Activated CD4-positive, alpha-beta T cell treated with anti-CD3 and anti-CD28 coated beads for 48 hours (primary cell): ENCODE measurements around the gene PRKAR2B.
"Not testable (repeated sequence)": the region's sequence is repeated elsewhere in the genome, so short reads cannot be mapped to it uniquely, and the experiment has no call there.

Experiments
- DNase-seq: peaks from one replicate; pipeline ENCODE4 v3.0.0-alpha.2; 2020

The PRKAR2B gene

DNA sequence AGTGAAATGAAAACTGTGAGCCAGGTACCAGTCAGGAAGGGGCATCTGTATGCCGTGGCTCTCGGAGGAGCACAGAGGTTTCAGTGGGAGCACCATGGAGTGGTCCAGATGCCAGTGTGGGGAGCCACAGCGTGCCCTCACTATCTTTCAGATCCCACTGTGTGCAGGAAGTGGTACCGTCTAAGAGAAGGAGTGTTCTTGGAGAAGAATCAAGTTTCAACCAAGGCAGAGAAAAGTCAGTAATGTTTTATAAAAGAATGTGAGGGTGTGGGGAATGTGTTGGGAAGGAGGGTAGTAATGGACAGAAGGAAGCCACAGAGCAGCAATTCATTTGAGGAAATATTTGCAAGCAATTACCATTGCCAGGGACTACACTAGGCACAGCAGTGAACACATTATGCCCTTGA lies 35.6 kb downstream of the PRKAR2B start:
- DNase-seq: no peak

DNA sequence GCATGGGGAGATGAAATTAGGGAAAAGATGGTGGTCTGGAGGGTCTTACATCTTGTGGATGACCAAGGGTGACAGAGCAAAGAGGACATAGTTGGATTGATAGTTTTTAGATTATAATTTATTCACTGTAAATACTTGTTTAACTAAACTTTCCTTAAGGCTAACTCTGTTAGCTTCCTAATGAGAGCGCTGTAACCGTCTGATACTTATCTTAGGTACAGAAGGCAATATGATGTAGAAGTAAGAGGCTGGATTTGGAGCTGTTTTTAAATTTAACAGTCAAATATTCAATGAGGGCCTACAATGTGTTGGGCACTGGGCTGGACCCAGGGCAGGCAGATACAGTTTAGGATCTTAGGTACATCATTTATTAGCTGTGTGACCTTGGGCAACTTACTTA lies 36.0 kb downstream of the PRKAR2B start:
- no peak for DNase-seq

DNA sequence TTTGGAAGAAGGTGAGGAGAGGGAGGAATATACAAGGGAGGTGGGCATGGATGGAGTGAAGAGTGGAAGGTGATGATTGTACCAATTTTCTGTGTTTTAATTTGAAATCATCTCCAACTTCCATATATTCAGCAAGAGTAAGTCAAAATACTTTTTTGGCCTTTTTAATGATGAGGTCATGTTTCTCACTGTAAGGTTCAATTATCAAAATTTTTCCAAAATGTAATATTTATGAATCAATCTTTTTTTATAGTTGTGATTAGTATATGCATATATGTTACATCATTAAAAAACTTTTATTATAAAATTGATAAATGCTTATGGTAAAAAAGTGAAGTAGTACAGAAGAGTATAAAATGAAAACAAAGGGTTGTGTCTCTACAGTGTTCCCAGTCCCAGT lies 40.7 kb downstream of the PRKAR2B start:
- no peak for DNase-seq

DNA sequence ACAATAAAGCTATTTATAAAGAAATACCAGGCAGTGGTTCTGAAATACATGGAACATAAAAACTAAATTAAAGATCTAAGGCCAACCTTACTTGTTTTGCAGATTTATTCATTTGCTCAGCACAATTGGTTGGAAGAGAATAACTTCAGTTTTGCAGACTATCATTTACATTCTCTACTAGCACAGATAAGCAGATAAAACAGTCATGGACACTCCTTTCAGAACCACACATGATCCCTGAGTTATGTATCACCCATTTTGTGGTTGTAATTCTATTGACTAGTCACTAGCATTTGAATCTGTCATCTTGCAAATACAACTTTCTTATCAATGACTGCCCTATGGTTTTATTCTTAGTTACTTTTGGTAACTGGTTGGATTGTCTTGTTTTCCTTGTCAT lies 45.1 kb downstream of the PRKAR2B start:
- no peak for DNase-seq

DNA sequence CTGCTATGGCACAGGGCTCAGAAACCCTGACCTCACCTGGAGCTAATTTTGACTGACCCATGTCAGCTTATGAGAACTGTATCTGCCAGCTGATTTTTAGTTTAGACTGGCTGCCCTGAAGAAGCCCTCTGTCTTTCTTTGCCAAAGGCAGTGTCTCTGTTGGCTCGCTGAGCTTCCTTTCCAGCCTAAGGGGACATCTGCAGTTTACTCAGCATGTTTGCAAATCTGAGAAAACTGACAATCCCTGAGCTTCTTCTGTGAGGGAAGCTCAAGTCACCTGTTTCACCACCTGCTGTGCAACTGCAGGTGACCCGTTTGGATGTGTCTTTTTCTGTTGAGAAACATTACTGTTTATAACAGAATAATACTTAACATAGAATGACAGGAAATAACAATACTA lies 46.0 kb downstream of the PRKAR2B start:
- DNase-seq: no peak

DNA sequence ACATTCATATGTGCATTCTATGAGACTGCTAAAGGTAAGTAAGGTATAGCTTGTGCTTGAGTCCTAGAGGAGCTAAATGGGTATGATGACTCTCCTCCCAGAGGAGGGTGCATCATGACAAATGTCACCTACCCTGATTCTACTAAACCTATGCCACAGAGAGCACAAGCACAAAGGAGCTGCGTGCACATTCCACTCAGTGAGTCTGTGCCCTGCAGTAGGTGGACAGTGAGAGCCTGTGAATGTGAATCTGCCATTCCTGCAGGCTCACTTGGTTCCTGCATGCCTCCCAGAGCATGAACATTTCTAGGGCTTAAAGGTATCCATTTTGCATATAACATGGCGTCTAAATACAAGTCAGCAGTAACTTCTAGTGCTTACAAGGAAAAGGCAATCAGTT lies 46.8 kb downstream of the PRKAR2B start:
- no peak for DNase-seq

DNA sequence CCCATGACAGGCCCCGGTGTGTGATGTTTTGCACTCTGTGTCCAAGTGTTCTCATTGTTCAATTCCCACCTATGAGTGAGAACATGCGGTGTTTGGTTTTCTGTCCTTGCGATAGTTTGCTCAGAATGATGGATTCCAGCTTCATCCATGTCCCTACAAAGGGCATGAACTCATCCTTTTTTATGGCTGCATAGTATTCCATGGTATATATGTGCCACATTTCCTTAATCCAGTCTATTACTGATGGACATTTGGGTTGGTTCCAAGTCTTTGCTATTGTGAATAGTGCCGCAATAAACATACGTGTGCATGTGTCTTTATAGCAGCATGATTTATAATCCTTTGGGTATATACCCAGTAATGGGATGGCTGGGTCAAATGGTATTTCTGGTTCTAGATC lies 49.2 kb downstream of the PRKAR2B start:
- DNase-seq: not testable (repeated sequence)

DNA sequence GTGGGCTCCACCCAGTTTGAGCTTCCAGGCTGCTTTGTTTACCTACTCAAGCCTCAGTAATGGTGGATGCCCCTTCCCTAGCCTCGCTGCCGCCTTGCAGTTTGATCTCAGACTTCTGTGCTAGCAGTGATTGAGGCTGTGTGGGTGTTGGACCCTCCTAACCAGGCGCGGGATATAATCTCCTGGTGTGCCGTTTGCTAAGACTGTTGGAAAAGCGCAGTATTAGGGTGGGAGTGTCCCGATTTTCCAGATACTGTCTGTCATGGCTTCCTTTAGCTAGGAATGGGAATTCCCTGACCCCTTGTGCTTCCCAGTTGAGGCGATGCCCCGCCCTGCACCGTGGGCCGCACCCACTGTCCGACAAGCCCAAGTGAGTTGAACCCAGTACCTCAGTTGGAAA lies 54.6 kb downstream of the PRKAR2B start:
- not testable (repeated sequence) for DNase-seq

DNA sequence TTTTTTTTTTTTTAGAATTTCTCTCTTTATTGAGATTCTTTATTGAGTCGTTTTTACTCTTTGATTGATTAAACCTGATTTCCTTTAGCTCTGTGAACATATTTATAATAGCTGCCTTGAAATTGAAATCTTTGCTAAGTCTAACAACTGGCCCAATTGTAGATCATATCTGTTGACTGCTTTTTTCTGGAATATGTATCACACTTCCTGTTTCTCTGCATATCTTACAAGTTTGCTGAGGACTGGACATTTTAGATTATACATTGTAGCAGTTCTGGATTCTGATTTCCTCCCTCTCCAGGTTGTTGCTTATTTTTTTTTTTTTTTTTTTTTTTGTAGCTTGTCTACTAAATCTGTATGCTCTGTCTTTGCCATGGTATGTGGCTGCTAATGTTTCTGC lies 56.3 kb downstream of the PRKAR2B start:
- no peak for DNase-seq

DNA sequence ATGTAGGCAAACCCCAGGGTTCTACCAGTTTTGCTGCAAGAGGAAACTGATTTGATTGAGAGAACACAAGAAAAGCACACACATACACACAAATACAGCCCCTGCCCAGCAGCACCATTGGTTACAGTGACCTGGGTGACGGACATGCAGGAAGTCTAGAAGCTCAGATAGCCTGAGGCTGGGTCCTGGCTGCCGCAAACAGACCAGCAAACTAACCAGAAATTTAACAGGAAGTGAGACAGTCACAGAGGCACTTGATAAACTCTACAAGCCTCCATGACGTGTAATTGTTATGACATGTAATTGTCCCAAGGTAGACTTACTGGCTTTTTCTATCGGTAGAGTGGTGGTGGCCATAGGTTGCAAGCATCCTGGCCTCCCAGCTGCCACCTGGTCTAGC lies 58.9 kb downstream of the PRKAR2B start:
- no peak for DNase-seq

DNA sequence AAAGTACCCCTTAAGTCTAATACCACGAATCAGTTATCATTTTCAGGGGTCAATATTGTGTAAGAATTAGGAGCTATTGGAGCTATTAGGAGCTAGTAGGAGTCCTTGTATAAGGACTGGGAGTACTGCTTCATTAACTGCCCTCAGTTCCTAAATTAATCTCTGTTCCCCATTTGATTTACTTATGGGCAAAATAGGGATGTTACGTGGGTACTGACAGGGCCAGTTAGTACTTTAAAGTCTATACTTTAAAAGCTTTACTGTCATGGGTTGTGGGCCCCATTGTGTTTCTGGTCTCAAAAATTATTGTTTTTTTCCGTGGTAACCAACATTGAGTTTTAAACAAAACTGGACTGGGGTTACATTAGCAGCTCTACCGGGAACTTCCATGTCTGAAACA lies 60.3 kb downstream of the PRKAR2B start:
- DNase-seq: no peak

DNA sequence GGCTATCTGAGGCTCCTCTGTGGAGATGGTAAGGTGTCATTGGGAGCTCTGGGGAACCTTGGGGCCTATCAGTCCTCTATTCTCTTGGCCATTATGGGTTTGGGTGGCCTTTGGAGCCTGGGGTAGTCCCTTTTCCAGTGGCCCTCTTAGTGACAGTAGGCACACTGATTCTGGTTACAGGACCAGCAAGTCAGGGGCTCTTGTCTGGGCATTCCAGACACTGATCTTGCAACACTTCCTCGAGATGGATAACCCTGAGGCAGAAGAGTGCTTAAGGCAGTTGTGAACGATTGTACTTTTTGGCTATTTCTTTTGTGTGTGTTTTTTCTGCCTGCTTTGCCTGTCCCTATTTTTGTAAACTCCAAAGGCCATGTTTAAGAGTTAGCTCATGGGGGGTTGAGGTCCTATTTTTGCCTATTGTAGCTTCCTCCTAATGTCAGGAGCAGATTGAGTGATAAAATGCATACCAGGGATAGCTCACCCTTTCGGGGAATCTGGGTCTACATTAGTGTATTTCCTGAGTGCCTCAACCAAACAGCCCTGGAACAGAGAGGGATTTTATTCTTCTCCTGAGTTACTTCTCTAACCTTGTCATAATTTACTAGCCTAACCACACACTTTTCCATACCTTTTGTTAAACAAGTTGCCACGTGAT lies 61.2 kb downstream of the PRKAR2B start:
- no peak for DNase-seq

DNA sequence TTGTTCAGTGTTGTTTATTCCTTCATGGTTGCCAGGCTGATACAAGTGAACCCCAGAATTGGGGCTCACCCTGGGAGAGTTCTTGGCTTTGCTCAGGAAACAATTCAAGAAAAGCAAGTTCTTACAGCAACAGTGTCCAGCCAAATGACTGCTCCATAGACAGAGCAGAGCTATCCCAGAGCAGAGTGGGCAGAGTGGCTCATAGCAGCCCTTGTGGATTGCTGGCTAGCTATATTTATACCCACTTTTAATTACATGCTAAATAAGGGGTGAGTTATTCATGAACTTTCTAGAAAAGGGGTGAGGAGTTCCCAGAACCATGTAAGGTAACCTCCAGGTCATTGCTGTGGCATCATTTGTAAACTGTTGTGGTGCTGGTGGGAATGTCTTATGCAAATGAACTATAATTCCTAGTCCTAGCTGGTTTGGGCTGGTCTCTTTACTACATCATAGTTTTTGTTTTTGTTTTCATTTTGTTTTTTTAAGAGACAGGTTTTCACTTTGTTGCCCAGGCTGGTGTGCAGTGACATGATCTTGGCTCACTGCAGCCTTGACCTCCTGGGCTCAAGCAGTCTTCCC lies 64.4 kb downstream of the PRKAR2B start:
- DNase-seq: no peak

DNA sequence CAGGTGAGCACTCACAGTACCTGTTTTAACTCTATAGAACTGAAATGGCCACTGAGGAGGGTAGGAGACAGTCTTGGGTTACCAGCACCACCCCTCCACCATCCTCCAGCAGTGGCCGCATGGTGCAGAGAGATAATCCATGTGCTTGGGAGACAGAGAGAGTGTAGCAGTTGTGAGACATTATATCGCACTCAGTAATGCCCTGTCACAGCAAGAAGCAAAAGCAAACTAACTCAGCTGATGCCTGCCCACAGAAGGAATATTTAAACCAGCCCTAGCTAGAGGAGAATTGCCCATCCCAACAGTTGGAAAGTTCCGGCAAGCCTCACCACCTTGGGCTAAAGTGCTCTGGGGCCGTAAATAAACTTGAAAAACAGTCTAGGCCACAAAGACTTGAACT lies 65.5 kb downstream of the PRKAR2B start:
- DNase-seq: no peak

DNA sequence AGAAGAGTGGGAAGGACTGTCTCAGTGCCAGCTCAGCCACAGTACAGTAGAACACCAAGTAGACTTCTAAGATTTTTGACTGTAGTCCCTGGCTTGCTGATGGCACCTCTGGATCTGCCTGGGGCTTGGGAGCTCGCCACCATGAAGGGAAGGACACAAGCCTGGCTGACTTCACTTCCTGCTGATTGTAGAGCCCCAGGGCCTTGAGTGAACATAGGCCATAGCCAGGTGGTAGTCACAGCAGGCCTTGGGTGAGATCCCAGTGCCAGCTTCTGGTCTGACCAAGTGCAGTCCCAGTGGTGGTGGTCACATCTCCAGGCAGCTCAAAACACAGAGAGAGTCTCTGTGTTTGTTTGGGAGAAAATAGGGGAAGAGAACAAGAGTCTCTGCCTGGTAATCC lies 66.7 kb downstream of the PRKAR2B start:
- no peak for DNase-seq

DNA sequence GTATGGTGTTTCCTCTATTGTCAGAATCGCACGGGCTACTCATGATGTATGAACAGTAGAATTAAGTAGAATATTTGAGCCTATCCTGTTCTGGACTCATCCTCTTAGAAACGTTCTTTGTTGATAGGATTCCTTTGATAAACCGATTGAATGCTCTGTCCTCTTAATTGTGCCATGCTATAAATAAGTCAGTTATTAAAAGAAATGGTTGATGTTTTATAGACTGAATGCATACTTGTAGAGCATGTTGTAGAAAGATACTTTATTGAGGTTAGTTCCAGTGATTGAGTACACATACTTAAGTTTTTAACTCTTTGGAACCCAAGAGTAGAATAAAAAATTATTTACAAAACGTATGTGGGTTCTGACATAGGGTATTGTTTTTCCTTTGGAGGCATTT lies 69.4 kb downstream of the PRKAR2B start:
- no peak for DNase-seq

DNA sequence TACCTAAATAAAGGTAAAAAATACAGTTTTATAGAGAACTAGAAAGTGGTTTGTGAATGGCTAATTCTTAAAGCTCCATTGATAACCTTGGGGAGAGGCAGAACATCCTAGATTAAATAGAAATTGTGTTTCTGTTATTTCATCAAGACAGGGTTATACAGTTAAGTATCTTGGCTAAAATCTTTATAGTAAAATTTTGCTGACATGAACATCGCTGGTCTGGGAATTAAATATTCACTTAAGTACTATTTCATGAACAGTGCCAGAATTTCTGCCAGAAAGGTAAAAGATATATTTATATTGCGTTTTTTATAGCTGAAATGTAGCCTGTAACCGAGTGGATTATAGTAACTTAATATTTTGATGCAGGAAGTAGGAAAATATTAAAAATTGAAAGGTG lies 70.6 kb downstream of the PRKAR2B start:
- no peak for DNase-seq

DNA sequence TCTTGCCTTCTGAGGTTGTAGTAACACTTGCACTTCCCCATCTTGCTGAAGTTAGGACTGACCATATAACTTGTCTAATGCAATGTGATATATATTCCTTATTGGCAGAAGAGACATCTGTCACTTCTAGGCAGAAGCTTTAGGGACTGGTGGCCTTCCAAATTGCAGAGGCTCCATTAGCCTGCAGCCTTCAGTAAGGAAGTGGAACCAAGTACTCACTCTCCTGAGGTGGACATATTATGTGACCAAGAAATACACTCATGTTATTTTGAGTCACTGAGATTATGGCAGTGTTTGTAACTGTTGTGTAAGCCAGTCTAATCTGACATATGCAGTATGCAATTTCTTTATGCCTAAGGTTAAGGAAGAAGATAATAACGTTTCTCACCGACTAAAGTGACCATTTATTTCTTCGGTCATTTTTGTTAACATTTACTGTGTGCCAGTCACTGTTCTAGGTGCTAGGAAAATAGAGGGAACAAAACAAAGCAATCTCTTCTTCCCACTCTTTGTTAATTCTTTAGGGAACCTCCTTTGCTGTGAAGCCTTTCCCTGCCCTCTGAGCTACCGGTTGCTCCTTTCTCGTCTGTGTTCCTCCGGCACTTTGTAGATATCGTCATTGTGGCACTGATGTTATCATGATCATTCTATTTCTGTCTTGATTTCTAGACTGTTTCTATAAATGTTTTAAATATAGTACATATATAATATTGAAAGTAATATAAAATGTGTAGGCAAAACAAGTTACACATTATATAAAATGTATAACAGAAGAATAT lies 71.4 kb downstream of the PRKAR2B start:
- DNase-seq: no peak

DNA sequence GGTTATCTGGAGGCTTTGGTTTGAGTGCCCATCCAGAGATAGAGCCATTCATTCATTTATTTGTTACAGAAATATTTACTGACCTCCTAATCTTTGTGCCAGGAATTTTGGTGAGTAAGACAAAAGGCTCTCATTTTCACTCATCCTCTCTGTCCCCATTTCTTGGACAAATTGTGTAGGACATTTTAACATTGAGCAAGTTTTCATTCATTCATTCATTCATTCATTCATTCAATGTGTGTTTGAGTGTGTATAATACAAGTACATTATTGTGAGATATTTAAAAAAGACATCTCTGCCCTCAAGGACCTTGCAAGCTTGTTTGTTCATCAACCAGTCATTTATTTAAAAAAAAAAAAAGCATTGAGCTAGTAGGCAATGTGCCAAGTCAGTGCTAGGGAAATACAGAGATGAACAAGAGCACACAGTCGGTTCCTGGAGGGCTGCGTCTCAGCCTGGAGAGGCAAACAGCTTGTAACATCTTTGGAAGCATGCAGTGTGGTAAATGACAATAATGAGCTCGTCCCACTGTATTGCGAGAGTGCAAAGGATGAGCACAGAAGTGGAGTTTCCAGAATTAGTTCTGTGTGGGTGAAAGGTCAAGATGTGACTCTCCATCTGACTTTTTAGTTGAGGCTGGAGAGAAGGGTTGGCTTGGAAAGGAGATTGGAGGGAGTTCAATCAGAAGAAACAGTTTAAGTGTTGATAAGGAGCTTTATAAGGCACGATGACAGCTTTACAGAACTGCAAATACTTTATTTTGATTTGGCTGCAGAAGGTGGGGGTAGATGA lies 73.8 kb downstream of the PRKAR2B start:
- DNase-seq: no peak

DNA sequence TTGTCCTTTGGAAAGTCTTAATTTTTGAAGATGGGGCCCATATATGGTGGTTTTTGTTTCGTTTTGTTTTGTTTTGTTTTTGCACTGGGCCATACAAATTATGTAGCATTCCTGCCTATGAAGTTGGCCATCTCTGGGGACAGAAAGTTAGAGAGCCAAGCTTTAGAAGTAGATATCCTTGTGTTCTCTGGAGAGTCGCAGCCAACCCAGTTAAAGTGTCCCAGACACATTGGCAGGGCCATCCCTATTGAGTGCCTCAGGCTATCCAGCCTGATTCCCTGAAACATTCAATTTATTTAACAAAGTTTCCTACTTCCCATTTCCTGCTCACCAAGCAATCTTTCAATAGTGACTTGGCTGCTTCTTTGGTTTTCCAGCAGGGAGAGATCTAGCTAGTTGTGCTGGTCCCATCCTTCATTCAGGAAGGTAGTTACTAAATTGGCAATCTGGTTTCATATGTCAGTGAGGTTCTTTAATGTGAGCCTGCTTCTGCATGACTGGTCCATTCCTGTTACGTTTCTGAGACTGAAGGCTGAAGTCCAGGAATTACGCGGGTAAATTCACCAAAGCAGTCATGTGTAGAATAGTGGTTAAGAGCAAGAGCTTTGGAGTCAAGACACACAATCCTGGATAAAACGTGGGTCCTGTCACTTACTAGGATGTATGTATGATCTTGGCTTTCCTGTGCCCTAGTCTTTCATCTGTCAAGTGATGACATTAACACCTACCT lies 75.0 kb downstream of the PRKAR2B start:
- DNase-seq: no peak

DNA sequence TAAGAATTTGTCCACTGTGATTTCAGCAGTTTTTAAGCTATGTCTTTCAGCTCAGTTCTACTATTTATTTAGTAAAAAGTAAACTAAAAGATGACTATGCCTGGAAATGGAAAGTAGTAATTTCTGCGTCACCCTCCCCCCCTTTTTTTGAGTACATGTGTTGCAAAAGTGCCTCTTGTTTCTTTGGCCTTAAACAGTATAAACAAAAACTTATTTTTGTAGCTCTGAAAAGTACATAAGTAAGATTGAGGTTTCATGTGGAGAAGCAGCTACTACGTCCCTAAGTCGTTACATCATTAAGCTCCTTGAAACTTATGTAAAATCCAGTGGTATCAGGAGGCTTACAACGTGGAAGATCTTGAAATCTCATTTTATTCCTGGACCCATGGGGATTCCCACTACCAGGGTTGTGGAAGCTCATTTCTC lies 78.0 kb downstream of the PRKAR2B start:
- DNase-seq: no peak

DNA sequence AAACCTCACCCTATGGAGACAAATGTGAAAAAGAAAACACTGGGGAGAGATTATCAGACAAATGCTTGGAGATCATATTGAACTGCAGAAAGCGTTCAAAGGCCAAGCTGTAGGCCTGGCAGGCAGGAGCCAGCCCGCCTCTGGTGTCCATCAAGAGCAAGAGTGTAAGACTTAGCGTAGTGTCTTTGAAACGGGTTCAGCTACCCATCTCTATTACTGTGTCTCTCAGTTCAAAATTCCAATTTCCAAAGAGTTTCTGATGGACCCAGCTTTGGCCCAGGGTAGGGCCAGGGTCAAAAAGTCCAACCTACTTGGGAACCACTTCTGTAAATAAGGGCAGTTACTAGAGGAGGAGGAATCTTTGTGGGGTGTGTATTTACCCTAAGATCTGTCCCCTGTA lies 78.9 kb downstream of the PRKAR2B start:
- DNase-seq: no peak

DNA sequence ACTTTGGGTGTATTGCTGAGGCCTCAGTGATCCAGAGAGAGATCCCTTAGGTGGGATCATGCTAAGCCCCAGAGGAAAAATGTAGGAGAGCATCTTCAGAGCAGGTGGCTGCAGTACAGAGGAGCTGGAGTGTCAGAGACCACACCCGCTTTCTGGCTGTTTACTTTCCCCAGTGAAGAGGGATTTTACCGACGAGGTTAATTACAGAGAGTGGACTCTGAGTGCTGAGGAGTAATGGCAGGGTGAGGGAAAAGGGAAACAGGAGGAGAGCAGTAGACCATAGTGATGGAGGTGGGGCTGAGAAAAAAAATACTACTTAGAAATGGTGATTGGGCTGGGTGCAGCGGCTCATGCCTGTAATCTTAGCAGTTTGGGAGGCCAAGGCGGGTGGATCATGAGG lies 81.0 kb downstream of the PRKAR2B start:
- DNase-seq: no peak
